HG03066 (cell line): ENCODE data around the gene ARID4B.
"Not testable (repeated sequence)": the region's sequence is repeated elsewhere in the genome, so short reads cannot be mapped to it uniquely, and the experiment has no call there.

ENCODE experiments used
- ATAC-seq: cut with Tn5 transposase; IDR thresholded peaks from one replicate; pipeline ENCODE4 v1.9.1; 2021; ENCODE audit warnings: low read depth; ENCODE audit not compliant: unreplicated experiment

The ARID4B gene

DNA sequence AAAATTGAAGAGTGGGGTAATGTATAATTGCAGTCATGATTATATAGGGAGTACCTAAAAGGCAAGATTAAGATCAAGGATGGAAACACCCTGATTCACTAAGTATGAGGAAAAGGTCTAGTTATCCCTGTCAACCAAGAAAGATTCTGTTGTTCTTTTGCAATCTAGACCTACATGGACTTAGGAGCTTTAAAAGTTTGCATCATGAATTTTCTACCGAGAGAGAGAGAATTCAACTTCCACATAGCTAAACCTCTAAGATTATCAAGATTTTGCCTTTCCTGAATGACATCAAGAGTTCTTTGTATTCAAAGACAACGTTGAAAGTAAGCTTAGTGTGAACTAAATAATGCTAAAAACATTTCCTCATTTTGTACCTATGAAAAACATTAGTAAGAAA is 88.1 kb downstream of the ARID4B start:
- ATAC-seq, result no peak

DNA sequence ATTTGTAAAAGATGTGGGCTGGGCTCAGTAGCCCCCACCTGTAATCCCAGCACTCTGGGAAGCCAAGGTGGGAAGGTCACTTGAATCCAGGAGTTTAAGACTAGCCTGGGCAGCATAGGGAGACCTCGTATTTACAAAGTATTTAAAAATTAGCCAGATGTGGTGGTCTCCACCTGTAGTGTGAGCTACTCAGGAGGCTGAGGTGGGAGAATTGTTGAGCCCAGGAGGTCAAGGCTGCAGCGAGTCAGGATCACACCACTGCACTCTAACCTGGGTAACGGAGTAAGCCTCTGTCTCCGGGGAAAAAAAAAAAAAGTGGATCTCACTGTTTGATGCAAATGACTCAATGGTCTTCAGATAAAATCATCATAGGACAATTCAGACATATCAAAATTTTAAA is 89.4 kb downstream of the ARID4B start:
- no peak for ATAC-seq

DNA sequence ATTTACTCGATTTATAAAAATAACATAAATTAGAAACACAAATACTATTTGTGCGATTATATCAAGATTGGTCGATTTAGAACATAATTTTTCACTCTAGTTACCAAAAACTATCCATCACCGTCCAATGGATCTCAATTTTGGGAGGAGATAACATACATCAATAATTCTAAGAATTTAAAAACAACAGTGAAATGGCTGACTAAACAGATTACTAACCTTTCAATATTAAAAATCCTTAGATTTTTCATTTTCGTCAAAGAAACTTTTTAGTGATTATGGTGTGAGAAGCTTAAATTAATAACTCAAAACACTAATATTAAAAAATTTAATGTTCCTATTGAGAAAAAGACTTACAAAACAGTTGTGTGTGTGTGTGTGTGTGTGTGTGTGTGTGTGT is 91.9 kb downstream of the ARID4B start:
- no peak for ATAC-seq

DNA sequence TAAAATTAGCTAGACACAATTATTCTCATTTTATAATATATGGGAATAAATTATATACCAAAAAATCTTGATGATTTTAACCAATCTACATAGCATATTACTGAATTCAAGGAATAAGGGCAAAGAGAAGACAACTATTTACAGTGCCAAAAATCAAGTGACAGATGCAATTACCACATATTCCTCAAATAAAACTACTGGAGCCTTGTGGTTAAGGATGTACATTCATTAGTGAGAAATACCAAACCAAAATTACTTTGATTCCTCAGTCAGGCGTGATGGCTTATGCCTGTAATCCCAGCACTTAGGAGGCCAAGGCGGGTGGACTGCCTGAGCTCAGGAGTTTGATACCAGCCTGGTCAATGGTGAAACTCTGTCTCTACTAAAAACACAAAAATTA is 98.1 kb downstream of the ARID4B start:
- ATAC-seq, result no peak

DNA sequence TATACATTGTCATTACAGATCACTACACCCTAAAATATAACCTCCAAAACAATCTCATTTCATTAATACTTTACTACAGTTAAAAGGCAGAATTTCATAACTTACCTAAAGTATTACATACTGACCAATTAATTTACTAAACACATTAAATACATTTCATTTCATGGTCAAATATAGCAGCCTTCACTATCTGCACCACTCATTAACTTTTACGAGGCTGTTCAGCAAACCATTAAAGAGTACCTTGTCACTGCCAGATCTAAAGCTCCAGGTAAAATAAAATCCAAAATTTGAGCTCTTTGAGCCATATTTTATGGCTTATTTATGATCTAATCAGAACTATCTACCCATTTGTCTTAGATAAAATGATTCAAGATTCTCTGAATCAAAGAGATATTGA is 100.6 kb downstream of the ARID4B start:
- ATAC-seq, result no peak

DNA sequence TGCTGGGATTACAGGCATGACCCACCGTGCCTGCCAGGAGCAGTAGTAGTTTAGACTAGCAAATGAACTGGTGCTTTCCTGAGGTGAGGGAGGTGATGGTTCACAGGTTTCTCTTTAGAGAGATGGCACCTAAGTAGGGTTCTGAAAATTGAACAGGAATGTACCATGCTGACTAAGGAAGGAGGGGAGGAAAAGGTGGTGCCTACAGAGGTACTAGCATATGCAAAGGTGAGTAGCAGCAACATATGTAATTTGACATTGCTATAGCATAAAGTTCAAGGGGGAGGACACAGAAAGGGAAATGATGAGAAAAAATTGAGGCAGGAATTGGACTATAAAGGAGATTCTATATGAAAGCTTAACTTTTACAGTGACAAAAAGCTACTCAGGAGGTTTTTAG is 101.0 kb downstream of the ARID4B start:
- no peak for ATAC-seq

DNA sequence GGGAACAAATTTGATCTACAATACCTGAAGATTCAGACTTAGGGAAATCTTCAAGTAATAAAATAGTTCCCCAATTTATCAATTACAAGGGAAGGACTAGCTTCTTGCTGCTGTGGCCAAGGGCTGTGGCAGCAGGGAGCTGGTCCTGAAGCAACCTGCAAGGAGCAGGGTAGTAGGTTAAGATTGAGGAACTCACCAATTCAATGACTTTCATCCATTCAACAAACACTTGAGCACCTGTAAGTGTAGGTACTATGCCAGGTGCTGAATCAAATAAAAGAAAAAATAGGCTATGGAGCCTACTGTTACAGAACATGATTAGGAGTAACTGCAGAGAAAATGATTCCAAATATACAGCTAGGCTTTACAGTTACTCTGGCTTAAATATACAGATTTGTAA is 102.7 kb downstream of the ARID4B start:
- no peak for ATAC-seq

DNA sequence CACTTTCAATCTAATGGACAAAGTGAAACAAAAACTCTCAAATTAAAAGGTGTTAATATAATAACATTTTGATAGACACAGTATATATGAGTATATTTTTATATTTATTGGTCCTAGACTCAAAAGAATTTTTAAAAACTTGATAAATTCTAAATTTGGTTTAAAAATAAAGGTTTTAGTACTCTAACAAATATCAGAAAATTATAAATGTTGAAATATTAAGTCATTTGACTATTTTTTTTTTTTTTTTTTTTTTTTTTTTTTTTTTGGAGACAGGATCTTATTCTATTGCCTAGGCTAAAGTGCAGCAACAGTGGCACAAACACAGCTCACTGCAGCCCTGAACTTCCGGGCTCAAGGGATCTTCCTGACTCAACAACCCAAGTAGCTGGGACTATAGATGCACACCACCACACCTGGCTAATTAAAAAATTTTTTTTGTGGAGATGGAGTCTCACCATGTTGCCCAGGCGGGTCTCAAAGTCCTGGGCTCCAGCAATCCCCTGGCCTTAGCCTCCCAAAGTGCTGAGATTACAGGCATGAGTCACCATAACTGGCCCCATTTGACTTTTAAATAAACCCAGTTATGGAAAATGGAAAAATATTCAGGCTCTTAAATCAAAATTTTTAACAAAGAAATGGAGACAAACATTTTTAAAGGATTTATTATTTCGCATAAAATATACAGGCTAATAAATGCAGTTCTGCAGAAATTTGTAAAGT is 106.2 kb downstream of the ARID4B start:
- no peak for ATAC-seq

DNA sequence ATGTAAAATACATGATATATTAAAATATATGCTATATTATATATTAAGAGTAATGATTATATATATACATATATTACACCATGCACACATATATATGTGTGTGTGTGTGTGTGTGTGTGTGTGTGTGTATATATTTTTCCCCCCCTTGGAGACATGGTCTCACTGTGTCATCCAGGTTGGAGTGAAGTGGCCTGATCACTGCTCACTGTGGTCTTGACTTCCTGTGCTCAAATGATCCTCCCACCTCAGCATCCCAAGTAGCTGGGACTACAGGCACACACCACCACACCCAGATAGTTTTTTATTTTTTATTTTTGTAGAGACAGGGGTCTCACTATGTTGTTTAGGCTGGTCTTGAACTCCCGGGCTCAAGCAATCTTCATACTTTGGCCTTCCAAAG is 112.5 kb downstream of the ARID4B start:
- ATAC-seq, result no peak

DNA sequence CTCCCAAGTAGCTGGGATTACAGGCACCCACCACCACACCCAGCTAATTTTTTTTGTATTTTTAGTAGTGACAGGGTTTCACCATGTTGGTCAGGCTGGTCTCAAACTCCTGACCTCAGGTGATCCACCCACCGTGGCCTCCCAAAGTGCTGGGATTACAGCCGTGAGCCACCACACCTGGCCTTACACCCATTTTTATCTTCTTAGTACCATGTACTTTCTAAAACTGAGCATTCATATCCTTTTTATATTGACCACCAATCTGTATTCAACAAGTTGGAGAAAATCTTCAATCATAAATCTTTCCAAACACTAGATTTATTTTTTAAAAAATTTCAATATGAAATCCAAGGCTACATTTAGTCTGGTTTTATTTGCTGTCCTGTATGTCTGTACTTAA is 113.0 kb downstream of the ARID4B start:
- not testable (repeated sequence) for ATAC-seq

DNA sequence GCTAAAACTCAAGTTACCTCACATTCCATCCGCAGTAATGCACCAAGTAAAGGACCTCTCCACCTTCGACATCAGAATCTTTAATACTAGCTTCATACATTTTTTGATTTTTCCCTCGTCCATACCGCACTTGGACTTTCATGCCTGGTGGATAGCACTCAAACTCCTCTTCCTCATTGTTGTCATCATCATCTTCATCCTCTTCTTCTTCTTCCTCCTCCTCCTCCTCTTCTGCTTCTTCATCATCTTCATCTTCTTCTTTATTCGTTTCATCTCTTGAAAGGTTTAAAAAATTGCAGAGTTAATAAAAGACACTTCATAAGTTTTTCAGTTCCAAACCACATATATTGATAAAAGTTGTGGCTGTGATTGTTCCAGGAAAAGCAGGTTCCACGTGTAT is 114.2 kb downstream of the ARID4B start:
- no peak for ATAC-seq

DNA sequence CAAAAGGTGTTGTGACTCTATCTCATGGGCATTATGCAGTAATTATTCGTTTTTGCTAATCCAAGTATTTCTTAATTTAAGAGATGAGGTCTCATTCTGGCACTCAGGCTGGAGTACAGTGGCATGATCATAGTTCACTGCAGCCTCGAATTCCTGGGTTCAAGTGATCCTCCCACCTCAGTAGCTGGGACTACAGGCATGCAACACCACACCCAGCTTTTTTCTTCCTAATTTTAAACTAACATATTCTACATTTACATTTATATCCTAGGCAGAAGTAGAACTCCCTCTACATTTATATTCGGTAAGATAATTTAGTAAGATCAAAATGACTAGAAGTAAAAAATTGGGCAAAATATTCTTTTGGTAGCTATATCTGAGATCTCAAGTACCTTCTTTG is 116.5 kb downstream of the ARID4B start:
- no peak for ATAC-seq

DNA sequence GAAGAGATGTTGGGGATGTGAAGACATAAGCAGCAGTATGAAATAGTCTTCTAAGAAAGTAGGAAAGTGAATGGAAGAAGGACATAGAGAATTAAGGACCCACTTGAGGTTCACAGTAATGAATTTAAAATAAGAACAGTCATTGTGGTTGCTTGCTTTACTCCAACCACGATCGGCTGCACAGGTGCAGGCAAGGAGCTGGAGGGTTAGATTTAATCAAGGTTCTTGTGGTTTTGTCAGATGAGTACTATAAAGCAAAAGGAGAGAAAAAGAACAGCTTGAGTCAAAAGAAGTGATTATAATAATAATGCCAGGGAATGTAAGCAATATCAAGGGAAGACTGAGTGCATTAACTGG is 120.8 kb downstream of the ARID4B start:
- ATAC-seq, result no peak

DNA sequence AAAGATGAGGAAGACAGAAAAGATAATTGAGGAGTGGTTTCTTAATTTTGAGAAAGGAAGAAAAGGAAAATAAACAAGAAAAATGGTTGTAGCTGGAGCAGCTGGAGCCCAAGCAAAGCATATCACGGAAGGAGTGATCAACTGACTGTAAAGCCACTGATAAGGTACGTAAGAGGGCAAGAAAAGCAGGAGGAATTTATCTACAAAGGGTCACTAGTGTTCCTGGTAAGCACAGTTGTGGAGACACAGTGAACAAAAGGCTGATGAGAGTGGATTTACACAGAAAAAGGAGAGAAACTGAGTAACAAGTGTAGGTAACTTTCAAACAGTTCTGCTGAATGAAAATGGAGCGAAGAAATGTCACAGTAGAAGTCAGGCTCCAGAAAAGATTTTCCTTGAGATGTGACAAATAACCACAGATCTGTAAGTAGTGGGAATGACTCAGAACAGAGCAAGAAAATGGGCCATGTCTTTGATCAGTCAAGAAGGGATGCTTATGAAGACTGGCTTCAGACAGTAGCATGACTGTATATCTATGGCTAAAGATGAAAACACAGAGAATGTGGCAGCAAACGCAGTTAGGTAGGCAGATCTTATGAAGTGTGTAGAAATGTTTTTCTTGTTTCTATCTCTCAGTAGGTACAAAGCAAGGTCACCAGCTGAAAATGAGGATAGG is 121.3 kb downstream of the ARID4B start:
- ATAC-seq, result no peak

DNA sequence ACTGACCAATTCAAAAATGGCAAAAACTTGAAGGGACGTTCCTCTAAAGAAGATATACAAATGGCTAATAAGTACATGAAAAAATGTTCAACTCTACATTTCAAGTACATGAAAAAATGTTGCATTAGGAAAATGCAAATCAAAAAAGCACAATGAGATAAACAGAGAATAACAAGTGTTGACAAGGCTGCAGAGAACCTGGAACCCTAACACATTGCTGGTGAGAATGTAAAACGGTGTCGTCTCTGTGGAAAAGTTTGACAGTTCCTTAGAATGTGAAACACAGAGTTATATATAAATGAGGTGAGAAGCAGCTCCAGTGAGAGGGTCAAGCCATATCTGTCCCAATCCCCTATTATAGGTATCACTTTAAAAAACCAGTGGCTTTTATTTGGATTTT is 122.3 kb downstream of the ARID4B start:
- no peak for ATAC-seq

DNA sequence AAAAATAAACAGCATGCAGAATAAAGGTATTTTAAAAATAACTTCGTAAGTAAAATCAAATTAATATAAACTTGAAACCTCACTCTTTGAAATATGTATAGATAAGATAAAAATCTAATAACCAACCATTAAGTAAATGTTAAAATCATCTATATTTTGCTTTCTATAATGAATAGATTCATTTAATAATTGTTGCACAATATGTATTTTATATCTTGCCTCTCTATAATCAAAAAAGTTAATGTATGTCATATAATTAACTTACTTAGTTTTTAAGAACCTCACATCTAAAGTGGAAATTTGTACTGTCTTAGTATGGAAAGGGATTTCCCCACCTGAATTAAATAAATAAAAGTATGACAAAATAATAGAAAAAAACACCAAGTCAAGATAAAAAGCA is 124.6 kb downstream of the ARID4B start:
- ATAC-seq, result no peak

DNA sequence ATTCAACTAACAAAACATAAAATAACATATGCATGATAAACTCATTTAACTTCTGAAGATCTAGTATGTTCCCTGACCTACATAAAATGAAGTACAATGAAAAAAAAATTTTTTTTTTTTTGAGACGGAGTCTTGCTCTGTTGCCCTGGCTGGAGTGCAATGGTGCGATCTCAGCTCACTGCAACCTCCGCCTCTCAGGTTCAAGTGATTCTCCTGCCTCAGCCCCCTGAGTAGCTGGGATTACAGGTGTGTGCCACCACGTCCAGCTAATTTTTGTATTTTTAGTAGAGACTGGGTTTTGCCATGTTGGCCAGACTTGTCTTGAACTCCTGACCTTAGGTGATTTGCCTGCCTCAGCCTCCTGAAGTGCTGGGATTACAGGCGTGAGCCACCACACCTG is 125.5 kb downstream of the ARID4B start:
- not testable (repeated sequence) for ATAC-seq

DNA sequence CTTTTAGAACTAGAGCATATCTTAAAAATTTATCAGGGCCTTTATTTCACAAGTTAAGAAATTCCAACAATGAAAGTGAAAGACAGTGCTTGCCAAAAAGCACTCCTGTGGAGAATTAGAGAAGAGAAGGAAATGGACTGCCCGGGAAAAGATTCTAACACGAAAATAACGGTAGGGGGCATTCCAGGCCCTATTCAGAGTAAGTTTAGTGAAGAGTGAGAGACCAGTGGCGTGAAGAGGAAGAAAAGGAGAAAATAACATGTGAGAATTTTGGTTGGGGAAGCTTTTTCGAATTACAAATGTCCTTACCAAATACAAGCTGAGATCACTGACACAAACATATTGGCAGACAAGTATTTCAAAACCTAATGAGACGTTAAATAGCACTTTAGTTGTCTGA is 128.5 kb downstream of the ARID4B start:
- no peak for ATAC-seq

DNA sequence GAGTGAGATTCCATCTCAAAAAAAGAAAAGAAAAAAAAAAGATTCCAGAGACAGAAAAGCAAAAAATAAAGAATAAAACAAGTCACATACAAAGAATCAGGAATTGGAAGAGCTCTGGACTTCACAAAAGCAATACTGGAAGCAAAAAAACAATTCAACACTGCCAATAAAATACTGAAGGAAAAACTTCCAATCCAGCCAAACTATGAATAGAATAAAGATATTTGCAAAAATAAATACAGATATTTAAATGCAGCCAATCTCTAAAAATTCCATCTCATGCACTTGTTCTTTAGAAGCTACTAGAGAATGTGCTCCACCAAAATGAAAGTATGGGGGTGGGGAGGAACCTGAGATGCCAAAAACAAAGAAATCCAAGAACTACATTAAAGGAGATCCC is 137.5 kb downstream of the ARID4B start:
- no peak for ATAC-seq

DNA sequence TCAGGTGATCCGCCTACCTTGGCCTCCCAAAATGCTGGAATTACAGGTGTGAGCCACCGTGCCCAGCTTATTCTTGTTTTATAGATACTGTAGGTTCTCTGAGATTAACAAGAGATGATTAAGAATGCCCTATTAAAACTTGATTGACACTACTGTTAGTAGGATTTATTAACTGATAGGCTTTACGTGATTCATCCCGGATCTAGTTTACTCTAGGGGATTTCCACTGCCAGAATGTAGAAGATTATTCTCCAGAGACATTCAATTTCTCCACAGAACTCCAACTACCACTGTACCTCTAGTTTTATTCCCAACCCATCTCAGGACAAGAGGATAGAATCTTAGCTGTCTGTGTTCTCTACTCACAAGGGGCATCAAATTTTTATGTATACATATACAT is 140.7 kb downstream of the ARID4B start:
- ATAC-seq, result no peak

DNA sequence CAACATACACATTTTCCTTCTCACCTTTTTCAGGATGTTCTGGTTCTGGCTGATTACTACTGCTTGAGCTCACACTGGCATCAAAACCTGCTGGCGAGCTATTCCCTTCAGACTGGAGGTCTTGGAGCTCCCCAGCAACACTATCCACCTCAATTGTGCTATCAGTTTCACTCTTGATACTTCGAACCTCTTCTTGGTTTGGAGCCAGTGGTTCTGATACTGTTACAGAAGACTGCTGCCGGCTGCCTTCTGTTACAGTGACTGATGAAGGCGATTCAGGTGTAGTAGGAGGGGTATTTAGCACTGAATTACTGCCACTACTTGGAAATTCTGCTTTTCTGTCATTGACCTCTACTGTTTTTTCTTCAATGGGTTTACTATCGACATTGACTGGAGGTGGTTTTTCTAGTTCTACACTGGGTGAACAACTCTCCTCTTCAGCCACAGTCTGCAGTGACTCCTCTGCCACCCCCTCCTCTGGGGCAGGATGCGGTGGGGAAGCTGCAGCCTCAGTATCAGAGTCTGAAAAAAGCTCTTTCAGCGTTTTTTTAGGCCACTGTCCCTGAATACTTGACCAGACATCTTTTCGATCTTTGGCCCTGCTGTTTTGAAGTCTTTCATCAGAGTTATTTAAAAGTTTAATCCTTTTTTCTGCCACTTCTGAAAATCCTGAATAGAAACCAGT is 146.3 kb downstream of the ARID4B start:
- ATAC-seq, result no peak

DNA sequence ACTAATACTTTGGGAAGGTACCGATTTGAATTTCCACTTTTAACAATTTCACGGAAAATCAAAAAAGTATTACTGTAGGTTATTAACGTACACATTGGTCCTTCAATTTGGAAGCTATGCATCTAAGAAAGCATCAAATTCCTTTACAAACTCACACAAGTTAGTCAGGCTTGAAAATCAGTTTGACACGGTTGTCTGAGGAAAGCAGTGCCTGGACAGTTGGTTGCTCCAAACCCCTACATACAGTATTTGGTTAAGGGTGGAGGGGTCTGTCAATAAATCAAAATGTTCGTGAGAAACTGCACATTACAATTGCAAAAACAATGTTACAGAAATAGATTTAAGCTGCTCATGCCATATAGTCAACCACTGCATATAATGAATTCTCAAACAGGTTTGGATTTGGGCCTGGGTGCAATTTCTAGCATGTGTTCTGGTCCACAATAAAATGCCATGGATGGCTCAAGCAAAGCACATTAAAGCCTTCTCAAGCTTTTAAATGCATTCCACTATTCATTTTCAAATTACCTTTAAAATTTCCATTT is 147.0 kb downstream of the ARID4B start:
- ATAC-seq, result no peak
